CD4-positive, alpha-beta memory T cell (primary cell): ENCODE results near the gene SLC38A2. TPM values are rescaled to one million over a fixed set of nuclear protein-coding genes. Genes with fewer than 3 reads are reported as not detected.

Source experiments
- CTCF ChIA-PET: fragments of 350-600 bp; sonication (Branson Sonifier 250); formaldehyde crosslinking; loops from one replicate; lab custom pipeline; 2021; ENCODE audit warnings: inconsistent platforms; ENCODE audit not compliant: partially characterized antibody; lab: Charles Lee
- POLR2A ChIA-PET: fragments of 350-600 bp; sonication (Branson Sonifier 250); formaldehyde crosslinking; loops from one replicate; lab custom pipeline; 2021; ENCODE audit not compliant: partially characterized antibody; lab: Charles Lee
- DNase-seq, 5 donors: peaks; one replicate each; pipeline versions ENCODE4 v3.0.0 to v3.0.0-alpha.2; 2020 to 2022; ENCODE audit warnings: mixed read lengths in 1 of 5
- H3K27ac ChIP-seq: one replicate; pipeline ENCODE4 v1.7.0; 2013; ENCODE audit warnings: low read depth, low read length
- H3K27me3 ChIP-seq: 2 replicates; pipeline ENCODE4 v1.7.0; 2013; ENCODE audit warnings: mild to moderate bottlenecking, low read length, moderate library complexity; ENCODE audit not compliant: insufficient read depth
- H3K36me3 ChIP-seq: 2 replicates; pipeline ENCODE4 v1.7.0; 2013; ENCODE audit warnings: mild to moderate bottlenecking, low read length, moderate library complexity; ENCODE audit not compliant: insufficient read depth
- H3K4me1 ChIP-seq: 2 replicates; pipeline ENCODE4 v1.7.0; 2013; ENCODE audit warnings: mild to moderate bottlenecking, low read length, moderate library complexity; ENCODE audit not compliant: insufficient read depth
- H3K4me3 ChIP-seq, 2 donors: one replicate each; pipeline ENCODE4 v1.7.0; 2013; ENCODE audit warnings: low read length in 2 of 2, mild to moderate bottlenecking in 1 of 2
- H3K9me3 ChIP-seq, 2 donors: one replicate each; pipeline ENCODE4 v1.7.0; 2013; ENCODE audit warnings: low read length in 2 of 2, control low read depth in 1 of 2; ENCODE audit not compliant: control insufficient read depth in 1 of 2
- H3K27ac Mint-ChIP-seq, 7 donors: one replicate each; pipeline ENCODE4 v1.8.0; 2020 to 2021; ENCODE audit warnings: mixed read lengths in 7 of 7, mild to moderate bottlenecking in 6 of 7, inconsistent platforms in 3 of 7, moderate library complexity in 3 of 7
- H3K27me3 Mint-ChIP-seq, 2 donors: one replicate each; pipeline ENCODE4 v1.8.0; 2020 to 2021; ENCODE audit warnings: mixed read lengths in 2 of 2
- H3K36me3 Mint-ChIP-seq, 2 donors: one replicate each; pipeline ENCODE4 v1.8.0; 2020 to 2021; ENCODE audit warnings: mixed read lengths in 2 of 2, inconsistent platforms in 1 of 2, mild to moderate bottlenecking in 1 of 2
- H3K4me1 Mint-ChIP-seq, 4 donors: one replicate each; pipeline ENCODE4 v1.8.0; 2020 to 2021; ENCODE audit warnings: mixed read lengths in 4 of 4, mild to moderate bottlenecking in 1 of 4
- H3K4me3 Mint-ChIP-seq, 8 donors: one replicate each; pipeline ENCODE4 v1.8.0; 2020 to 2021; ENCODE audit warnings: mixed read lengths in 8 of 8, mild to moderate bottlenecking in 7 of 8, moderate library complexity in 6 of 8, inconsistent platforms in 3 of 8
- H3K9me3 Mint-ChIP-seq, 8 donors: one replicate each; pipeline ENCODE4 v1.8.0; 2020 to 2021; ENCODE audit warnings: mixed read lengths in 8 of 8, mild to moderate bottlenecking in 5 of 8, inconsistent platforms in 3 of 8, moderate library complexity in 1 of 8
- intact Hi-C: fragments of 100-400 bp; cut with micrococcal nuclease; formaldehyde crosslinking; loops from one replicate; pipeline ENCODE4 v1.15.1; 2023
- polyA plus RNA-seq, 2 donors: library from polyadenylated mRNA; unstranded; fragments of 300-500 nt; fragmentation: Illumina TruSeq; gene quantifications; one replicate each; pipeline ENCODE4 v1.2.3, GENCODE V29; 2021
- total RNA-seq, 2 experiments: library from RNA; stranded (reverse); gene quantifications; one replicate each; pipeline ENCODE4 v1.2.3, GENCODE V29; 2021

SLC38A2 gene
- total and polyA plus RNA-seq, 4 experiments from 2014 or later: 46.8 to 208 (median 137) TPM

DNA sequence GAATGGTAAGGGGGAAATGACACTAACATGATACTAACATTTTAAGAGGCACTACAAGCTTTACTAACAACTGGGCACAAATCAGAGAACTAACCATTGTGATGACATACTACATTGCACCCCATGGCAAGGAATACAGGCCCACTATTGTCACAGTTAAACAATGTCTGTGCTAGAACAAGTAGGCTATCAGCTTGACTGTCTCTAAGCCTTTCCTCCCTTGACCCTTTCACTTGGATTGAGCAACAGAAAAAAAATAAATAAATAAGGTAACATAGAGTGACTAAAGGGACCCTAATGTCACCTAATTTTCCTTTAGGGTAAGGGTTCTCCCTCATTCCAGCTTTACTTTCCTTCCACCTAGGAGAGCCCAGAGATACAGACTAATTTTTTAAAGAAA, 4.4 kb downstream of the SLC38A2 start:
- CTCF ChIA-PET: interaction anchor here (1.8 kb wide), 1 partner anchor 293 kb away, joined by 6 read pairs; no protein-coding TSS in a partner anchor
- Histone ChIP-seq H3K36me3 (peaks cover 69% of the 10 kb centered on the region), H3K9me3 (no peaks in the 10 kb centered on the region), H3K4me3 (no peak overlapping the region), H3K27ac (no peak overlapping the region), H3K4me1 (peaks cover 69% of the 10 kb centered on the region), H3K27me3 (no peaks in the 10 kb centered on the region)
- intact Hi-C loops: no loop called here
- POLR2A ChIA-PET: interaction anchor here (0.9 to 5.7 kb wide), 6 partner anchors 12 to 293 kb away, joined by 3 to 77 read pairs (median 12); partner anchors contain the start of gene SLC38A1
- DNase-seq: no peak
- Mint-ChIP-seq H3K9me3 (peaks cover 0 to 7% (median 0%) of the 10 kb centered on the region in 8 donors), H3K27me3 (peaks cover 0 to 6% of the 10 kb centered on the region in 2 donors), H3K27ac (peak overlapping the region; percentile 48 to 99 (median 77)), H3K36me3 (peaks cover 55 to 89% of the 10 kb centered on the region in 2 donors), H3K4me1 (peaks cover 37 to 89% (median 58%) of the 10 kb centered on the region in 4 donors), H3K4me3 (peak overlapping the region in 6 of 8 donors; percentile 36 to 96 (median 63))

DNA sequence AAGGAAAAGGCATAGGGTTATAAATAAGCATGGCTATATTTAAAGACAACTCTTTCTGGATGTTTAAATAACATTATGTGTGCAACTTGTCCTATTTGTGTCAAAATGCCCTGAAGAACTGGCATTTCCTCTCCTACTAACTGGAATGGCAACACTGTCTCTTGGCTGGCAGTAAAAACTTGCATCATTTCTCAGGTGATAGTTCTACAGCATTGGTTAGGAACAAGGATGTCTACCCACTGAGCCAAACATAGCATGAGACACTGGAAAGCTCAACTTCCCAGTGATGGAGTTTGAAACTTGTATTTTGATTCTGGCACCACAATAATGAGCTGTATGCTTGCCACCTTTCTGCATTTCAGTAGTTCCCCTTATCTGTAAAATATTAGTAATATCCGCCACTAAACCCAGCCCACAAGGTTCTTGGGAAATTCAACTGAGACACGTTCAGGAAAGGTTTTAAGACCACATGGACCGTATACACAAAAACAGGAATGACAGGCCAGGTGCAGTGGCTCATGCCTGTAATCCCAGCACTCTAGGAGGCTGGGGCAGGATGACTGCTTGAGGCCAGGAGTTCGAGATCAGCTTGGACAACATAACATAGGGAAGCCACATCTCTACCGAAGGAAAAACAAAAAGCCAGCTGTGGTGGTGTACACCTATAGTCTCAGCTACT, 5.1 kb downstream of the SLC38A2 start:
- no peaks in the 10 kb centered on the region for H3K27me3 ChIP-seq
- H3K4me3 ChIP-seq: no peak overlapping the region
- H3K4me1 ChIP-seq: peaks cover 71% of the 10 kb centered on the region
- no peaks in the 10 kb centered on the region for H3K9me3 ChIP-seq
- H3K4me1 Mint-ChIP-seq: peaks cover 40 to 89% (median 63%) of the 10 kb centered on the region in 4 donors
- peak overlapping the region in 7 of 8 donors; percentile 27 to 94 (median 43) for H3K4me3 Mint-ChIP-seq
- peaks cover 74% of the 10 kb centered on the region for H3K36me3 ChIP-seq
- ChIA-PET POLR2A (interaction anchor here (0.9 to 4.2 kb wide), 5 partner anchors 11 to 294 kb away, joined by 3 to 23 read pairs (median 4); no protein-coding TSS in a partner anchor), CTCF (interaction anchor here (1.8 kb wide), 1 partner anchor 294 kb away, joined by 6 read pairs; no protein-coding TSS in a partner anchor)
- H3K36me3 Mint-ChIP-seq: peaks cover 60 to 92% of the 10 kb centered on the region in 2 donors
- DNase-seq: no peak
- H3K27ac ChIP-seq: no peak overlapping the region
- intact Hi-C loops: no loop called here
- peaks cover 0 to 6% of the 10 kb centered on the region in 2 donors for H3K27me3 Mint-ChIP-seq
- H3K9me3 Mint-ChIP-seq: peaks cover 0 to 7% (median 0%) of the 10 kb centered on the region in 8 donors
- peak overlapping the region; percentile 6 to 99 (median 77) for H3K27ac Mint-ChIP-seq

DNA sequence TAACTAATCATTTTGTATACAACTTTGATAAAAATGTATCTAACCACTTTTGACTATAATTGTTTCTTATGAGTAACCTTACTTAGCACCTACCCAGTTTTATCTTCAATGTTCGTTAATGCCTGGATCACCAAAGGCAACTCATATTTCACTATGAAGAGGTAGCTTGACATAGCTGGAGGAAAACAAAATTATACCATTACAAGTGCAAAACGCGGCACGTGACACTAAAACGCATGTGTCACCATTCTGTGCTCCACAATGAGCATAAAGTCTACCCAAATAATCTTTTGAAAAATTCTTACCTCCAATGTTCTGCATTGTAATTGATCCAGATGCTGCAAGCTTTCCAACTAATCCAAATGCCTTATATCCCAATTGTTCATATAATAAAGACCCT, 5.8 kb downstream of the SLC38A2 start:
- H3K27ac ChIP-seq: no peak overlapping the region
- POLR2A ChIA-PET: interaction anchor here (1.2 to 4.2 kb wide), 2 partner anchors 17 to 295 kb away, joined by 4 to 23 read pairs; no protein-coding TSS in a partner anchor
- CTCF ChIA-PET: no interaction called here
- H3K4me3 Mint-ChIP-seq: peak overlapping the region in 1 of 8 donors; percentile 10
- peaks cover 78% of the 10 kb centered on the region for H3K4me1 ChIP-seq
- H3K27ac Mint-ChIP-seq: peak overlapping the region in 3 of 7 donors; percentile 6 to 99 (median 65)
- intact Hi-C loops: no loop called here
- peaks cover 66 to 94% of the 10 kb centered on the region in 2 donors for H3K36me3 Mint-ChIP-seq
- H3K27me3 ChIP-seq: no peaks in the 10 kb centered on the region
- H3K9me3 ChIP-seq: no peaks in the 10 kb centered on the region
- H3K36me3 ChIP-seq: peaks cover 81% of the 10 kb centered on the region
- peaks cover 42 to 91% (median 69%) of the 10 kb centered on the region in 4 donors for H3K4me1 Mint-ChIP-seq
- peaks cover 0 to 6% of the 10 kb centered on the region in 2 donors for H3K27me3 Mint-ChIP-seq
- H3K4me3 ChIP-seq: no peak overlapping the region
- no peak for DNase-seq
- H3K9me3 Mint-ChIP-seq: peaks cover 0 to 6% (median 0%) of the 10 kb centered on the region in 8 donors

DNA sequence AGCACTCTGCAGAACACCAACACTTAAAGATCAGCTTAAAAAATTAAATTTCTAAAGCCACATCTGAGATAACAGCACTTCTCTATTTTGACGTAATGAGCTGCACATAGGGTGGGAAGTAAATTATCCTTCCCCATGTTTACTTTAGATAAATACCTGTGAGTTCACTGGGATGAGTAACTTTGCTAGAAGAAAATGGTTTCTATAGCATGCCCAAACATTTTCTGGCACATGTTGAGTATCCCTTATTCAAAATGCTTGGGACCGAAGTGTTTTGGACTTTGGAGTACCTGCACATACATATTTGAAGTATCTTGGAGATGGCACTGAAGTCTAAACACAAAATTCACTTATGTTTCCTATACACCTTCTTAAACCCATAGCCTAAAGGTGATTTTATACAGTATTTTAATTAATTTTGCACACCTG, 6.6 kb downstream of the SLC38A2 start:
- no peak overlapping the region for H3K4me3 ChIP-seq
- H3K27ac Mint-ChIP-seq: peak overlapping the region in 3 of 7 donors; percentile 22 to 64 (median 50)
- H3K9me3 ChIP-seq: no peaks in the 10 kb centered on the region
- H3K27me3 Mint-ChIP-seq: no peaks in the 10 kb centered on the region
- peaks cover 82% of the 10 kb centered on the region for H3K4me1 ChIP-seq
- DNase-seq: no peak
- peaks cover 70 to 94% of the 10 kb centered on the region in 2 donors for H3K36me3 Mint-ChIP-seq
- ChIA-PET POLR2A (interaction anchor here (1.0 to 4.2 kb wide), 4 partner anchors 18 to 296 kb away, joined by 3 to 23 read pairs (median 4); partner anchors contain the start of gene SLC38A1), CTCF (interaction anchor here (0.7 kb wide), 1 partner anchor 10 kb away, joined by 3 read pairs; no protein-coding TSS in a partner anchor)
- H3K27ac ChIP-seq: no peak overlapping the region
- peaks cover 0 to under 1% (median 0%) of the 10 kb centered on the region in 8 donors for H3K9me3 Mint-ChIP-seq
- H3K36me3 ChIP-seq: peaks cover 87% of the 10 kb centered on the region
- H3K27me3 ChIP-seq: no peaks in the 10 kb centered on the region
- intact Hi-C loops: no loop called here
- H3K4me3 Mint-ChIP-seq: peak overlapping the region in 2 of 8 donors; percentile 30 to 59
- H3K4me1 Mint-ChIP-seq: peaks cover 44 to 91% (median 73%) of the 10 kb centered on the region in 4 donors

DNA sequence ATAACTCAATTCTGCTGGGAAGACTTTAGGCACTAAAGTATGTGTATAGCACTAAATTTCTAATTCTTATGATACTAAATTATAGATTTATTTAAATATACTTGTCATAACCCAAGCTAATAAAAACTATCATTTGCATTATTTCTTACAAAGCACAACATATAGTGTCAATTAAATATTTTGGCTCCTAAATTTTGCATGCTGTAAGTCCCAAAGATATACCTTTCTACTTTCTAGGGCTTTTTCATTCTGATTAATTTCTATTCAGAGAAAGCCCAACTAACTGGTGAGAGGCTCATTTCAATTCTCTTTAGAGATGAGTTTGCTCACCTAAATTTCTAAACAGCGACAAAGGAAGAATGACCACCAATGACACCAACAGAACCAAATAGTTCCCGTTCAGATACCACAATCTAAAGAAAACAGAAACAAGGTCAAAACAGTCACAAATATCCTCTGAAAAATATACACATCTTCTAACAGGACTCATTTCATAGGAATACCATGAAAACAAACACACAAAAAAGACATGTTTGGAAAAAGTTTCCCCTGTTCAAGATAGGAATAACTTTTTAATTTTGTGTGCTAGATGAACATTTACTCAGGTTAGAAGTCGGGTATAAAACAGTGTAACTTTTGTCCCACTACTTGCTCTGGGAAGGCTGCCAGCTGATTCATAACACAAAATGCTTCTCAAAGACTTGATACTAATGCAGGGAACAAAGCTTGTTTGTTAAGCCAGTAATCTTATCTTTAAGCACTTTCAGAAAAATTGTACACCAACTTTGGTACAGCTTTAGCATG, 7.6 kb downstream of the SLC38A2 start:
- Histone ChIP-seq H3K27ac (no peak overlapping the region), H3K36me3 (peaks cover 90% of the 10 kb centered on the region), H3K9me3 (no peaks in the 10 kb centered on the region), H3K4me3 (no peak overlapping the region), H3K4me1 (peaks cover 72% of the 10 kb centered on the region), H3K27me3 (no peaks in the 10 kb centered on the region)
- H3K4me1 Mint-ChIP-seq: peaks cover 37 to 85% (median 69%) of the 10 kb centered on the region in 4 donors
- peaks cover 66 to 92% of the 10 kb centered on the region in 2 donors for H3K36me3 Mint-ChIP-seq
- H3K9me3 Mint-ChIP-seq: no peaks in the 10 kb centered on the region
- H3K27ac Mint-ChIP-seq: peak overlapping the region; percentile 57 to 75 (median 68)
- ChIA-PET CTCF (interaction anchor here (0.7 to 1.9 kb wide), 4 partner anchors 11 to 312 kb away, joined by 3 to 8 read pairs (median 3); partner anchors contain the start of gene SLC38A1), POLR2A (interaction anchor here (1.0 to 4.2 kb wide), 3 partner anchors 19 to 159 kb away, joined by 3 to 23 read pairs (median 3); partner anchors contain the start of gene SLC38A1)
- no peak for DNase-seq
- intact Hi-C loops: no loop called here
- no peaks in the 10 kb centered on the region for H3K27me3 Mint-ChIP-seq
- peak overlapping the region in 4 of 8 donors; percentile 3 to 31 (median 7) for H3K4me3 Mint-ChIP-seq

DNA sequence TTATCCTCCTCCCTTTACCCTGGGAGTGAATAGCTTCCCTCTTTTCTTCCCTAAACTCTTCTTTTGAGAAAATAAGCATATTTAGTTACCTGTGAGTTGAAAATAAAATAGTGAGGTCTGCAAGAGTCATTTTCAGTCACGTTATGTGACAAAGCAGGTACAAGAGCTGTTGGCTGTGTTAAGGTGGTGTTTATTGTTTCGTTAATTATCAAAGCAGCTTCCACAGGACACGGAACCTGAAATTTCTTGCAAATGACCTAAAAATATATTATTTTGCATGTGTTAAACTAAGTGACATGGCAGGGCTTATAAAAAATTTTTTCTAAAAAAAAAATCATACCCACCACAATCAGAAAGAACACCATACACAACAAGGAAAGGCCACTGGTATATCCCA, 8.3 kb downstream of the SLC38A2 start:
- Mint-ChIP-seq H3K4me3 (peak overlapping the region in 1 of 8 donors; percentile 7), H3K4me1 (peaks cover 31 to 78% (median 64%) of the 10 kb centered on the region in 4 donors)
- intact Hi-C loops: no loop called here

More for the DNA sequence above, 8.3 kb downstream of the SLC38A2 start:
- H3K36me3 ChIP-seq: peaks cover 90% of the 10 kb centered on the region
- no peaks in the 10 kb centered on the region for H3K9me3 Mint-ChIP-seq
- CTCF ChIA-PET: interaction anchor here (0.7 to 1.9 kb wide), 4 partner anchors 10 to 313 kb away, joined by 3 to 8 read pairs (median 3); partner anchors contain the start of gene SLC38A1
- H3K27me3 ChIP-seq: no peaks in the 10 kb centered on the region
- no peak for DNase-seq
- POLR2A ChIA-PET: interaction anchor here (1.5 kb wide), 1 partner anchor 10 kb away, joined by 5 read pairs; no protein-coding TSS in a partner anchor
- H3K9me3 ChIP-seq: no peaks in the 10 kb centered on the region
- H3K4me3 ChIP-seq: no peak overlapping the region
- H3K27ac ChIP-seq: no peak overlapping the region
- H3K27me3 Mint-ChIP-seq: no peaks in the 10 kb centered on the region
- H3K36me3 Mint-ChIP-seq: peaks cover 71 to 92% of the 10 kb centered on the region in 2 donors
- peaks cover 66% of the 10 kb centered on the region for H3K4me1 ChIP-seq
- H3K27ac Mint-ChIP-seq: peak overlapping the region in 2 of 7 donors; percentile 41 to 70
